Measurements from ENCODE around the gene C6orf163.

- TF ChIP-seq, protein P1, sequence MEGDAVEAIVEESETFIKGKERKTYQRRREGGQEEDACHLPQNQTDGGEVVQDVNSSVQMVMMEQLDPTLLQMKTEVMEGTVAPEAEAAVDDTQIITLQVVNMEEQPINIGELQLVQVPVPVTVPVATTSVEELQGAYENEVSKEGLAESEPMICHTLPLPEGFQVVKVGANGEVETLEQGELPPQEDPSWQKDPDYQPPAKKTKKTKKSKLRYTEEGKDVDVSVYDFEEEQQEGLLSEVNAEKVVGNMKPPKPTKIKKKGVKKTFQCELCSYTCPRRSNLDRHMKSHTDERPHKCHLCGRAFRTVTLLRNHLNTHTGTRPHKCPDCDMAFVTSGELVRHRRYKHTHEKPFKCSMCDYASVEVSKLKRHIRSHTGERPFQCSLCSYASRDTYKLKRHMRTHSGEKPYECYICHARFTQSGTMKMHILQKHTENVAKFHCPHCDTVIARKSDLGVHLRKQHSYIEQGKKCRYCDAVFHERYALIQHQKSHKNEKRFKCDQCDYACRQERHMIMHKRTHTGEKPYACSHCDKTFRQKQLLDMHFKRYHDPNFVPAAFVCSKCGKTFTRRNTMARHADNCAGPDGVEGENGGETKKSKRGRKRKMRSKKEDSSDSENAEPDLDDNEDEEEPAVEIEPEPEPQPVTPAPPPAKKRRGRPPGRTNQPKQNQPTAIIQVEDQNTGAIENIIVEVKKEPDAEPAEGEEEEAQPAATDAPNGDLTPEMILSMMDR (IDR thresholded peaks at IDR 0.05) = no peak
- no peak for TF ChIP-seq EZH2 (IDR thresholded peaks at IDR 0.05; ENCODE audit: borderline replicate concordance, insufficient read depth, low read depth, low read length, poor library complexity, severe bottlenecking)
These were observed 4.4 kb upstream of the C6orf163 start for GRCh38 chr6:87340230-87340629.

Measured in B cell (primary cell).